Muscle layer of colon (tissue), 2 donors: ENCODE results near the gene RAB11FIP4.

Experiments used
- H3K27ac ChIP-seq: one replicate; pipeline ENCODE4 v1.7.0; 2013; ENCODE audit warnings: low read depth, mild to moderate bottlenecking, low read length, moderate library complexity
- H3K27me3 ChIP-seq, 2 donors: one replicate each; pipeline ENCODE4 v1.7.0; 2013; ENCODE audit warnings: low read length in 2 of 2, mild to moderate bottlenecking in 2 of 2; ENCODE audit not compliant: insufficient read depth in 2 of 2, control insufficient read depth in 1 of 2
- H3K36me3 ChIP-seq: one replicate; pipeline ENCODE4 v1.7.0; 2013; ENCODE audit warnings: mild to moderate bottlenecking, low read length; ENCODE audit not compliant: insufficient read depth
- H3K4me1 ChIP-seq: one replicate; pipeline ENCODE4 v1.7.0; 2013; ENCODE audit warnings: mild to moderate bottlenecking, low read length; ENCODE audit not compliant: insufficient read depth
- H3K4me3 ChIP-seq, 2 donors: one replicate each; pipeline ENCODE4 v1.7.0; 2013; ENCODE audit warnings: low read length in 2 of 2, low read depth in 1 of 2, mild to moderate bottlenecking in 1 of 2, moderate library complexity in 1 of 2
- H3K9ac ChIP-seq: one replicate; pipeline ENCODE4 v1.7.0; 2013; ENCODE audit warnings: low read length
- H3K9me3 ChIP-seq: one replicate; pipeline ENCODE4 v1.7.0; 2013; ENCODE audit warnings: mild to moderate bottlenecking, low read length
- donor health status: abdominal sarcoma.
- donor health status: Adenocarcinoma of cecum.

RAB11FIP4 gene

GRCh38 chr17:31556969-31557645 lies 165.6 kb downstream of the RAB11FIP4 start:
- H3K9me3 ChIP-seq: no peaks in the 10 kb centered on the region
- H3K4me1 ChIP-seq: peaks cover 22% of the 10 kb centered on the region
- no peaks in the 10 kb centered on the region for H3K36me3 ChIP-seq
- H3K9ac ChIP-seq: no peak overlapping the region
- no peak overlapping the region for H3K27ac ChIP-seq
- H3K27me3 ChIP-seq: no peaks in the 10 kb centered on the region
- H3K4me3 ChIP-seq: no peak overlapping the region

GRCh38 chr17:31558748-31559583 lies 167.5 kb downstream of the RAB11FIP4 start:
- no peaks in the 10 kb centered on the region for H3K27me3 ChIP-seq
- H3K36me3 ChIP-seq: no peaks in the 10 kb centered on the region
- peaks cover 30% of the 10 kb centered on the region for H3K4me1 ChIP-seq
- H3K9ac ChIP-seq: peak overlapping the region; percentile 36
- H3K27ac ChIP-seq: peak overlapping the region; percentile 85
- H3K4me3 ChIP-seq: peak overlapping the region; percentile 59 to 65
- no peaks in the 10 kb centered on the region for H3K9me3 ChIP-seq

- H3K9me3 ChIP-seq: no peaks in the 10 kb centered on the region
- H3K4me1 ChIP-seq: peaks cover 39% of the 10 kb centered on the region
- H3K36me3 ChIP-seq: no peaks in the 10 kb centered on the region
- H3K9ac ChIP-seq: peak overlapping the region; percentile 3
- H3K27me3 ChIP-seq: no peaks in the 10 kb centered on the region
- H3K4me3 ChIP-seq: peak overlapping the region; percentile 59 to 65
- H3K27ac ChIP-seq: peak overlapping the region; percentile 85
Observed at GRCh38 chr17:31559584-31560501, 168.4 kb downstream of the RAB11FIP4 start.

GRCh38 chr17:31560616-31561235 lies 169.3 kb downstream of the RAB11FIP4 start:
- no peaks in the 10 kb centered on the region for H3K36me3 ChIP-seq
- H3K4me3 ChIP-seq: peak overlapping the region; percentile 59 to 65
- H3K4me1 ChIP-seq: peaks cover 48% of the 10 kb centered on the region
- H3K9me3 ChIP-seq: no peaks in the 10 kb centered on the region
- H3K27me3 ChIP-seq: no peaks in the 10 kb centered on the region
- H3K9ac ChIP-seq: peak overlapping the region; percentile 3
- peak overlapping the region; percentile 85 for H3K27ac ChIP-seq

- Histone ChIP-seq H3K36me3 (no peaks in the 10 kb centered on the region), H3K9me3 (no peaks in the 10 kb centered on the region), H3K4me3 (peak overlapping the region in 1 of 2 donors; percentile 59), H3K4me1 (peaks cover 58% of the 10 kb centered on the region), H3K27ac (peak overlapping the region; percentile 85), H3K9ac (no peak overlapping the region), H3K27me3 (no peaks in the 10 kb centered on the region)
Observed at GRCh38 chr17:31561469-31562375, 170.2 kb downstream of the RAB11FIP4 start.

- no peaks in the 10 kb centered on the region for H3K9me3 ChIP-seq
- no peak overlapping the region for H3K4me3 ChIP-seq
- no peak overlapping the region for H3K27ac ChIP-seq
- no peaks in the 10 kb centered on the region for H3K36me3 ChIP-seq
- peaks cover 65% of the 10 kb centered on the region for H3K4me1 ChIP-seq
- H3K9ac ChIP-seq: no peak overlapping the region
- H3K27me3 ChIP-seq: no peaks in the 10 kb centered on the region
Observed at GRCh38 chr17:31562376-31562840, 170.9 kb downstream of the RAB11FIP4 start.

GRCh38 chr17:31564291-31564690 lies 172.8 kb downstream of the RAB11FIP4 start:
- H3K27ac ChIP-seq: peak overlapping the region; percentile 47
- peaks cover 78% of the 10 kb centered on the region for H3K4me1 ChIP-seq
- no peaks in the 10 kb centered on the region for H3K27me3 ChIP-seq
- H3K36me3 ChIP-seq: no peaks in the 10 kb centered on the region
- H3K9ac ChIP-seq: no peak overlapping the region
- no peaks in the 10 kb centered on the region for H3K9me3 ChIP-seq
- H3K4me3 ChIP-seq: peak overlapping the region in 1 of 2 donors; percentile 23

- H3K9ac ChIP-seq: peak overlapping the region; percentile 5
- H3K36me3 ChIP-seq: no peaks in the 10 kb centered on the region
- H3K4me3 ChIP-seq: peak overlapping the region in 1 of 2 donors; percentile 23
- H3K27ac ChIP-seq: peak overlapping the region; percentile 47
- no peaks in the 10 kb centered on the region for H3K27me3 ChIP-seq
- no peaks in the 10 kb centered on the region for H3K9me3 ChIP-seq
- H3K4me1 ChIP-seq: peaks cover 84% of the 10 kb centered on the region
Observed at GRCh38 chr17:31564883-31565301, 173.4 kb downstream of the RAB11FIP4 start.

GRCh38 chr17:31565652-31566051 lies 174.2 kb downstream of the RAB11FIP4 start:
- Histone ChIP-seq H3K4me3 (peak overlapping the region in 1 of 2 donors; percentile 23), H3K27me3 (no peaks in the 10 kb centered on the region), H3K27ac (no peak overlapping the region), H3K36me3 (no peaks in the 10 kb centered on the region), H3K4me1 (peaks cover 88% of the 10 kb centered on the region), H3K9ac (peak overlapping the region; percentile 5), H3K9me3 (no peaks in the 10 kb centered on the region)
